NCI-H748 (cell line): ENCODE measurements around the gene PDAP1.
A peak's percentile ranks its signal among the peaks of the same experiment; 100 is the strongest.
"Not testable (repeated sequence)": the region's sequence is repeated elsewhere in the genome, so short reads cannot be mapped to it uniquely, and the experiment has no call there.

Source experiments
- DNase-seq: peaks from one replicate; lab custom pipeline; 2025; ENCODE audit not compliant: unreplicated experiment; lab: John Stamatoyannopoulos, UW

The PDAP1 gene

DNA sequence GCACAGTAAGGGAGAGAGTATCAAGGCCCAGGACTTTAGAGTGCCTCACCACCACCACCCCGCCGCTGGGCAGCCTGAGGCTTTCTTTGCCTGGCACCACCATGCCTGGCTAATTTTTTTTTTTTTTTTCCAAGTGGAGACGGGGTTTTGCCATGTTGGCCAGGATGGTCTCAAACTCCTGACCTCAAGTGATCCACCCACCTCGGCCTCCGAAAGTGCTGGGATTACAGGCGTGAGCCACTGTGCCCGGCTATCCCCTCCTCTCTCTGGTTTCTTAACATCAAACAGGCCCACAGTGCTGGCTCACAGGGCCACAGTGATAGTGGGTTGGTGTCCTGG, 28.7 kb downstream of the PDAP1 start:
- DNase-seq: not testable (repeated sequence)

DNA sequence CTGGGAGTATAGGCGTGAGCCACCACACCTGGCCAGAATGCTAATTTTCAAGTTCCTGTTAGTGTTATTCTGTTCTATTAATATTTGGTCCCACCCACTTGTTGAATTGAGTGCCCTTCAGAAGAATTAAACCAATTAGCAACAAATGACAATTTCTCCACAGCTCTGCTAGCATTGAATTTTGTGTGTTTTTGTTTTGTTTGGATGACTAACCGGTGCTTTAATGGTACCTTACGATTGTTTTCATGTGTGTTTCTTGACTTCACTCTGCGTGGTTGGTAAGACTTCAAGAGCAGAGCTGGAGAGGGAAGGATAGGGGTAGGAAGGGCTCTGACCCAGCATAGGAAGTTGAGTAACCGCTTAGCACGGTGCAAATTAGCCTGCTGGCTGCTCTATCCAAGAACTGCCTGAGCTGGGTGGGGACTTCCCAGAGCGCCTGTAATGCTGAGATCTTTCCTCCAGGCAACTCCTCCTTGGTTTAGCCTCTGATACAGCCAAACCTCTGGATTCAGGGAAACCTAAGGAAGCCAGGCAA, 29.3 kb downstream of the PDAP1 start:
- DNase-seq: no peak

DNA sequence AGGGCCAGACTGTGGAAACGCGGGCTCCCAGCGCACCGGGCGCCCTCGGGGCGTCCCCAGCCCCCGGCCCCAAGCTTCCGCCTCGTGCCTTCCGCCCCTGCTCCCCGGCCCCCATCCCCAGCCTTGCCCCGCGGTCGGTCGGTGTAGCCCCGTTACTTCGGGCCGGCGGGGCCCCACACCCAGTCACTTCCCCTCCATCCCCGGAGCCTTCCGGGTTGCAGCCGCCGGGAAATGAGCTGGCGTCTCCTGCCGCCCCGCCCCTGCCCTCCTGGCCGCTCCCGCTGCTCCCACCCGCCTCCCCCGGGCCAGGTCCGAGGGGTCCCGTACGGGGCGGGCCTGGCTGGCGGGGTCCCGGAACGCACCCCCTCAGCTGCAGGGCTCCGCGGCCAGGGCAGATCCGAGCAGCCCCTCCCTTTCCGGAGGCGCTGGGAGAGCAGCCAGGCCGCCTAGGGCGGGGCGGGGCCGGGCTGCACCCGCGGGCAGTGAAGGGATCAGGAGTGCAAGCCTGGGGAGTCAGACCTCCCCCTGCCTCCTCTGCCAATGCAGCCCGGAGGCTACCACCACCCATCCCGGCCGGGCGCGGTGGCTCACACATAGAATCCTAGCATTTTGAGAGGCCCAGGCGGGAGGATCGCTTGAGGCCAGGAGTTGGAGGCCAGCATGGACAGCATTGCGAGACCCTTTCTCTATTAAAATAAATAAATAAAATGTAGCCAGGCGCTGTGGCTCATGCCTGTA, 33.2 kb downstream of the PDAP1 start:
- DNase-seq: peak; percentile 68

DNA sequence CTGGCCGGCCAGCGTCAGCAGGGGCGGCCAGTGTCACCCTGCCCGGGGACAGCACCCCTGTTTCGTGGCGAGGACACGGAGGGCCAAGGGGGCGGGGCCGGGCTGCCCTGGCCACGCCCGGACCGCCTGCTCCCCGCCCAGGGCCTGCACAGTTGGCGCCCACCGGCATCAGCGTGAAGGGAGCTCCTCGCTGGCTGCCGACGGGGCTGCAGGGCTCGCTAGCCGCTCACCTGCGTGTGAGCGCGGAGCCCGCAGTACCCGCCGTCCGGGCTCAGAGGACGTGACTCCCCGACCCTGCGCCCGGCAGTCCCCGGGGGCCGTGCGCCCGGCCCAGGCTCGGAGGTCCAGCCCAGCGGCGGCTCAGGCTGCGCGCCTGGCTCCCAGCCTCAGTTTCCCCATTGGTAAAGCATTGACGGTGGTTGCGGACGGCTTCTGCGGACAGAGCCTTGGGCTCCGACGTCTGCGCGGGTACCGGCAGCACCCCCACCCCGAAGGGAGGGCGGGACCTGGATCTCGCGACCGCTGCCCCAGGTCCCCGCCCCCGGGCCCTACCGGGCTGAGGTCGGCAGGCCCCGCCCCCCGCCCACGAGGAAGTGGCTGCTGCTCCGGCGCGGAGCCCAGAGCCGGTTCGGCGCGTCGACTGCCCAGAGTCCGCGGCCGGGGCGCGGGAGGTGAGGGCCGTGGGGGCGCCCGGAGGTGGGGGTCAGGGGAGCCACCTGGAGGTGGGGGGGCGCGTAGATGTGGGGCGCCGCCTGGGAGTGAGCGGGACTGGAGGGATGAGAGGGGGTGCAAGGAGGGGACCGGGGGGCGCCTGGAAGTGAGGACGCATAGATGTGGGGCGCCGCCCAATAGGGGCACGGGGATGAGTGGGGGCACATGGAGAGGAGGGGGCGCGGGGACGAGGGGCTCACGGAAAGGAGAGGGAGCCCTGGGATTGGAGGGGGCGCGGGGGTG, 34.0 kb downstream of the PDAP1 start, which contains the start of gene ARPC1B:
ARPC1B (plus strand) TSS at position 620 of the 954 bp plus-strand sequence. CDS start 10,985 bp downstream, outside the sequence.
- peak; percentile 82 for DNase-seq

DNA sequence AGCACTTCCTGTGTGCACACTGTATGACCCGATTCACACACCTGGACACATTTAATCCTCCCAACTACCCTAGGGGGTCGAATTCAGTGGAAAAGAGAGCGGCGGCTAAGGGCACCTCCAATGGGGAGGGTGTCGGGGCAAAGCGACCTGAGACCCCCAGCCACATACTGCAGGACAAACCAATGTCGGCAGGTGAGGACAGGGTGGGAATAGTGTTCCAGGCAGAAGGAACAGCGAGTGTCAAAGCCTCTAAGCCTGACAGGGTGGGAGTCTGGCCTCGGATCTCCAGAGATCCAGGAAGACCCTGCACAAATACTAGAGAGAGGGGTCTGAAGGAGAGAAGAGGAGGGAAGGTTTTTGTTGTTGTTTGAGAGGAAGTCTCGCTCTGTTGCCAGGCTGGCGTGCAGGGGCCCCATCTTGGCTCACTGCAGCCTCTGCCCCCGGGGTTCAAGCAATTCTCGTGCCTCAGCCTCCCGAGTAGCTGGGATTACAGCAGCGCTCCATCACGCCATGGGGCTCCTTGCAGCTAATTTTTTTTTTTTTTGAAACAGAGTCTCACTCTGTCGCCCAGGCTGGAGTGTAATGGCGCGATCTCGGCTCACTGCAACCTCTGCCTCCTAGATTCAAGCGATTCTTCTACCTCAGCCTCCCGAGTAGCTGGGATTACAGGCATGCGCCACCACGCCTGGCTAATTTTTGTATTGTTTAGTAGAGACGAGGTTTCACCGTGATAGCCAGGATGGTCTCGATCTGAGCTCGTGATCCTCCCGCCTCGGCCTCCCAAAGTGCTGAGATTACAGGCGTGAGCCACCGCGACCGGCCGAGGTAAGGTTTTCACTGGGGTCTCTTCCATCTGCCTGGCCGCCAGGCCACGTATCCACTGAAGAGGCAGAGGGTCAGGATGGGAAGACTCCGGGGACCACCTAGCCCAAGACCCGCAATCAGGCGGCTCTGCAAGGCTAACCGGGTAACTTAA, 35.0 kb downstream of the PDAP1 start:
- DNase-seq: no peak

DNA sequence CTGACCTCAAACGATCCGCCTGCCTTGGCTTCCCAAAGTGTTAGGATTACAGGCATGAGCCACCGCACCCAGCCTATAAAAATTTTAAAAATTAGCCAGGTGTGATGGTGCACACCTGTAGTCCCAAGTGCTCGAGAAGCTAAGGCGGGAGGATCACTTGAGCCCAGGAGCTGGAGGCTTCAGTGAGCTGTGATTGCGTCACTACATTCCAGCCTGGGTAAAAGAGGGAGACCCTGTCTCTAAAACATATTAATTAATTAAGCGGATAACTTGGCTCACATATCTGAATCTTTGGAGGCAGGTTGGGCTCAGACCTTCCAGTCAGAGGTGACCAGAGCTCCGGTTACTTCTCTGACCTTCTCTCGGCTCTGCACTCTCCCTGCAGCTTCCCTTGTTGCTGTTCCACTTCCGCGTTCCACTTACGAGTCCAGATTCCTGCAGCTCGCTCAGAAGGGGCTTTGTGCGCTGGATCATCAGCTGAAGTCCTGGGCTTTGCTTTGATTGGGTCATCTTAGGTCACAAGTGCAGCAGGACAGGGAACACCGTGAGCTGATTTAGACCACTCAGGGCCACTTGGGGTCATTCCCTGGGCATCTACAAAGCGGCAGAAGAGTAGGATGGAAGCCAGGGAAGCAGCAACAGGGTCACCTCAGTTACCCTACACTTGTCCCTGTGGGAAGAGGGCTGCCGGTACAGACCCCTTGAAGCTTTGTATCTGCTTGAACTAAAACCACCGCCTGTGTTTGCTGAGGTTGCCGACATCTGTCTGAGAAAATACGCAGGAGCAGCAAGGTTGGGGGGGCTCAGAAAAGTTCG, 35.9 kb downstream of the PDAP1 start:
- DNase-seq: no peak

DNA sequence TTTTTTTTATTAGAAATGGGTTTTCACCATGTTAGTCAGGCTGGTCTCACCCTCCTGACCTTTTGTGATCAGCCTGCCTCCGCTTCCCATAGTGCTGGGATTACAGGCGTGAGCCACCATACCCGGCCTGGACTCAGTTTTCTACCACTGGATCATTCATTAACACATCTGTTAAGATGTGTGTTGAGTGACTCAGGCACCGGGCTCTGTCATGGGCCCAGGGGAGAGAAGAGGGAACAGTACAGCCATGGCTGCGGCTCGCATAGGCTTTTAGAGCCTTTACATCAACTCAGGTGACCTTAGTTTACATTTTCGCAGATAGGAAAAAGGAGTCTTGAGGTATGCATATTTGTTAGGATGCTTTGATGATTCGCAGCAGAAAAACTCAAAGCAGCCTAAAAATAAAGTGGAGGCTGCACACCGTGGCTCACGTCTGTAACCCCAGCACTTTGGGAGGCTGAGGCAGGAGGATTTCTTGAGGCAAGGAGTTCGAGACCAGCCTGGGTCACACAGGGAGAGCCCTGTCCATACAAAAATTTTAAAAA, 36.9 kb downstream of the PDAP1 start:
- DNase-seq: no peak

DNA sequence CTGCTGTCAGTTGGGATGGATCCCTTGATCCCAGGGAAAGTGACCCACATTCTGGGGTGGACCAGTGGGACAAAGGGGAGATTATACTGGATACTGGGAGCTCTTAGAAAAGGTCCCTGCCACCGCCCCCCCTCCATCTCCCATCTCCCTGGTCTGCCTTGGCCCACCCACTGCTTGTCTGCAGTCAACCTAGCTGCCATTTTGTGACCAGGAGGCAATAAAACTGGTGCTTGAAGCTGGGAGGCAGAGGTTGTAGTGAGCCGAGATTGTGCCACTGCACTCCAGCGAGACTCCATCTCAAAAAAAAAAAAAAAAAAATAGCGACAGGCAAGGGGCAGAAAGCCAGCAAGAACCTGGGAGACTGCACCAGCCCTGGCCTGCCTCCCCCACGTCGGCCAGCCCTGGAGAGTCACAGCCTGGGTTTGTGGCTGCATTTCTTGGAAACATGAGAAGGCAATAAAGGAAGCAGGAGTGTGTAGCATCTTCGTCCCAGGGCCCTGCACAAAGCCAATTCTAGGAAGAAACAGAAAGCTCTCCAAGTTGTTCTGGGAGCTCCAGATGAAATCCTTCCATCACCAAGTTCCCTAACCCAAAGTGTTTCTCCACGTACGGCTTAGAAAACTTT, 38.5 kb downstream of the PDAP1 start:
- DNase-seq: no peak

DNA sequence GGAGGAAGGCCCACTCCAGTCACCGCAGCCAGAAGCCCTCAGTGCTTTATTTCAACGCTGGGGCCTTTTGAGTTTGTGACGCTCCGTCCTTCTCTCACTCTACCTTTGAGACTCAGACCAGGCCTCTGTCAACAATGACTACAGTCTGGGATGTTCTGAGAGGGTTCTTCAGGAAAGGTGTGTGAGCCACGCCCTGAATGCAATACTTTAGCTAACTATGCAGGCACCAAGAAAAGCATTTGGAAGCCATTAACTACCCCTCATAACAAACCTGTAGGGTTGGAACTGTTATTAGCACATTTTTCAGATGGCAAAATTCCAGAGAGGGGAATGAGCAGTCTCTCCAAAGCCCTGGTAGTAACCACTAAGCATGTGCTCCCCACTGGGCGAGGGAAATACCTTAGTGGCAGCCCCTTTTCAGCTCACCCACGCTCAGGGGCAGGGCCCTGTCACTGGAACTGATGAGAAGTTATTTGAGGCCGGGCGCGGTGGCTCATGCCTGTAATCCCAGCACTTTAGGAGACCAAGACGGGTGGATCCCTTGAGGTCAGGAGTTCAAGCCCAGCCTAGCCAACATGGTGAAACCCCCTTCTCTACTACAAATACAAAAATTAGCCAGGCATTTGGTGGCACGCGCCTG, 39.5 kb downstream of the PDAP1 start:
- no peak for DNase-seq

DNA sequence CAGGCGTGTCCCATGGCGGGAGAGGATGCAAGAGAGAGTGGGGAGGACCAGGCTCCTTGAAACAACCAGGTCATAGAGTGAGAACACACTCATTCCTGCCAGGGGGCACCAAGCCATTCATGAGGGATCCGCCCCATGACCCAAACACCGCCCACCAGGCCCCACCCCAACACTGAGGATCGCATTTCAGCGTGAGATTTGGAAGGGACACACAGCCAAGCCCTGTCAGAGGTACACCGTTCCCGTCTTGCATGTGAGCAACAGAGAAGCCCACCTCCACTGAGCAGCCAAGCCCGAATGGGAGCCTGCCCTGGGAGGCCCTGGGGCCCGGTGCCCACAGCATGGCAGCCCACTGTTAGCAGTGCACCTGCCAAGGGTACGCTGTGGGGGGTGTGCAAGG, 41.8 kb downstream of the PDAP1 start:
- no peak for DNase-seq

DNA sequence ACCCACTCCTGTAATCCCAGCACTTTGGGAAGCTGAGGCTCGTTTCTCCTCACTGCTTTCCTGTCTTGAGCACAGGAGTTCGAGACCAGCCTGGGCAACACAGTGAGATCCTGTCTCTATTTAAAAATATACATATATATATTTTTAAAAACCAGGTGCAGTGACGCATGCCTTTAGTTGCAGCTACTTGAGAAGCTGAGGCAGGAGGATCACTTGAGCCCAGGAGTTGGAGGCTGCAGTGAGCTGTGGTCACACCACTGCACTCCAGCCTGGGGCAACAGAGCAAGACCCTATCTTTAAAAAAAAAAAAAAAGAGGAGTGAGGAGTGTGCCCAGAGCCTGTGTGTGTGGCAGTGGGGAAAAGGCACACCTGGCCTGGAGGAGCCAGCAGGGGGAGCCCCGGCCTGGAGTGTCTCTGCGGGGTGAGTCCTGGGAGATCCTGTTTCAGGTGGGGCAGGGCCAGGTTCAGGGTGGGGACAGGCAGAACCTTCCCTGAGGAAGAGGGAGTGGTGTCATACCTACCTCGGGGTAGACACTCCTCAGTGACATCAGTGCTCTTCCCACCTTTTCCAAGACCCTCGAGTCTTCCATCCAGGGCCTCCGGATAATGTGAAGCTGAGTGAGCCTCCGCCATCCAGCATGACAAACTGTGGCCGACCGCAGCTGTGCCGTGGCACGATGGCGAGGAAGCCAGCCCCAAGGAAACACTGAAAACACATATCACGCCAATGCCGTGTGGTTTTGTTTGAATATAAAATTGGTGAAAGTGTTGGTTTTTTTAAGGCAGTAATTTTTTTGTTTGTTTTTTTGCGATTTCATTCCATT, 42.9 kb downstream of the PDAP1 start:
- DNase-seq: peak; percentile 39

DNA sequence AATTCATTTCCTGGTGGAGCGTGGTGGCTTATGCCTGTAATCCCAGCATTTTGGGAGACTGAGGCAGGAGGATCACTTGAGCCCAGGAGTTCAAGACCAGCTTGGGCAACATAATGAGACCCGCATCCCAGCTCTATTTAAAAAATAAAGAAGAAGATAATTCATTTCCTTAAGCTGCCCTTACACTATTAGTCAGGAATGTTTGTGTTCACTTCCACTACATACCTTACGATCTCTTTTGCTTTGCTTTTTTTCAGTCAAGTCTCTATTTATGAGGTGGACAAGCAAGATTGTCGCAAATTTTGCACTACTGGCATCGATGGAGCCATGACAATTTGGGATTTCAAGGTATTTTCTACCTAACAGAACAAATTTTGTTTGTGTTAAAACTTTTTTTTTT, 45.1 kb downstream of the PDAP1 start:
- no peak for DNase-seq

DNA sequence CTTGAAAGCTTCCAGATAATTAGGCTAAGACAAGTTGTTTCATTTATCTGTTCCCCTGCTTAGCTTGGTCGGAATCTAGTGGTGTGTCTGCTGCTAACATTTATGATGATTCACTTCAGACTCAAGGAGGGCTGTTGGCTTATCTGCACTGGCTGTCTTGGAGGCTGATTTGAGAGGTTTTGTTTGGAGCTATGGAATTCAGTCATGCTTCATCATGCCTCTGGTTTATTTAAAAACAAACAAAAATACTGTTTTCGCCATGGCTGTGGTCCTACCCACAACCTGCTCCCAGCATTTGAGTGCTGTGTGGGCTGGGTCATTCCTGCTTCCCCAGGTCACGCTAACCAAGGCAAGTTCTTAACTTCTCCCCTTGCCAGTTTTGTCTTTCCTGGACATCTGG, 45.6 kb downstream of the PDAP1 start:
- no peak for DNase-seq

DNA sequence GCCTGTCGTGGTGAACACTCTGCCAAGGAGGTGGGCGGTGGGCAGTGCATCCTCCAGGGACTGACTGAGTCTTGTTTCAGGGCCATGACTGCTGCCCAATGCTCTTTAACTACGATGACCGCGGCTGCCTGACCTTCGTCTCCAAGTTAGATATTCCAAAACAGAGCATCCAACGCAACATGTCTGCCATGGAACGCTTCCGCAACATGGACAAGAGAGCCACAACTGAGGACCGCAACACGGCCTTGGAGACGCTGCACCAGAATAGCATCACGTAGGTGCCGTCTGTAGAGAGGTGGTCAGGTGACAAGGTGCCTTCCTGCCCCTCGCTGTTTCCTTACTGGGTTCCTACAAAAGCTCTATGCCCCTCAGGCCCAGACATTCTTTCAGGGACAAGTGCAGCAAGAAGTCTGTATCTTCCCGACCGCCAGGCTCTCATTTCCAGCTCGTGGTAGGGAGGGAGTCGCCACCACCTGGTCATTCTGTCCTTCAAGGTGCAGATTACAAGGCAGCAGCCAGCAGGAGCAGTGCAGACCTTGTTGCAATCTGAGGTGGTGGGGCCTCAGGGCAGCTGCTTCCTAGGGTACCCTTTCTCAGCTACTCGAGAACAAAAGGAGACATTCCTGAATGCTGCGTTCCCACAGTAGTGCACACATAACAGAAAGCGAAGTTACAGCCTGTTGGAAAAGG, 48.8 kb downstream of the PDAP1 start:
- no peak for DNase-seq

DNA sequence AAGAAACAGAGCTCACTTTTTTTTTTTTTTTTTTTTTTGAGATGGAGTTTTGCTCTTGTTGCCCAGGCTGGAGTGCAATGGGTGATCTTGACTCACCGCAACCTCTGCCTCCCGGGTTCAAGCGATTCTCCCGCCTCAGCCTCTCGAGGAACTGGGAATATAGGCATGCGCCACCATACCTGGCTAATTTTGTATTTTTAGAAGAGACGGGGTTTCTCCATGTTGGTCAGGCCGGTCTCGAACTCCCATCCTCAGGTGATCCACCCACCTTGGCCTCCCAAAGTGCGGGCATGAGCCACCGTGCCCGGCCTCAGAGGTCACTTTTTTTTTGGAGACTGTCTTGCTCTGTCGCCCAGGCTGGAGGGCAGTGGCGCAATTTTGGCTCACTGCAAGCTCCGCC, 49.9 kb downstream of the PDAP1 start:
- not testable (repeated sequence) for DNase-seq

DNA sequence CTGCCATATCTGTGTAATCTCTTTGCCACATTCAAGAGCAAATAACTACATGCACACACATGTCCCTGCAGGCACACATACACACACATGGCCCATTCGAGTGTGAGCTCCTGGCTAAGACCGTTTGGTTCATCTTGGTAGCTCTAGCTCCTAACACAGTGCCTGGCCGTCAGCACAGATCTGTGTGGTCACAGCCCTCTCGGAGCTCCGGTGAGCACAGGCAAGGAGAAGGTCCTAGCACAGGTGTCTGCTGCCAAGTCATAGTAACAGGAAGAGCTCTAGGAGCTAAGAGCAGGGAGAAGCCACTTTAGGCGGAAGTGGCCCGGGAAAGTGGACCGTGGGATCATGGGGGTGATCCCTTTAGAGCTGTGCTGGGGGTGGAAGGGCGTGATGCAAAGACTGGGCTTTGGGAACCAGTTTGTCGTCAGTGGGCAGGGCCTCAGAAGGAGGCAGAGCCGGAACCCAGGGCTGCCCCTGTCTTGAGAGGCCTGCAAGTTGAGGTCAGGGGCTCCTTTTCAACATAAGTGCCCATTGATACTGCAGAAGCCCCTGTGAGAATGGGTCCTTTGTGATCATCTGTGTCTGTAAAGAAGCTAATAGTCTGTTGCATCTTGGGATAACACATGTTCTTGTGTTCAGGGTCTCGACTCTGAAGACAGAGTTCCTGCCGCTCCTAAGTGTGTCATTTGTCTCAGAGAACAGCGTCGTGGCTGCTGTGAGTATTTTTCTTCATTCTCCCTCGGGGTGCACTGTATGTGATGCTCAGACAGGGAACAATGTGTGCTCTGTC, 50.5 kb downstream of the PDAP1 start:
- DNase-seq: no peak
